ENCODE data around the gene IFRD2. TPM values are rescaled to one million over a fixed set of nuclear protein-coding genes. Genes with fewer than 3 reads are reported as not detected.
"Not testable (repeated sequence)": the region's sequence is repeated elsewhere in the genome, so short reads cannot be mapped to it uniquely, and the experiment has no call there.

Gene IFRD2
- total and polyA plus RNA-seq, 9 donors: 36.9 to 68.1 (median 59.9) TPM

- peaks cover 13% of the 10 kb centered on the region for H3K36me3 ChIP-seq (ENCODE audit: control insufficient read depth, insufficient read depth, low read length)
Observed at GRCh38 chr3:50268276-50268675, 24.0 kb downstream of the IFRD2 start.

GRCh38 chr3:50267280-50267913, 24.8 kb downstream of the IFRD2 start:
- Histone ChIP-seq H3K36me3 (ENCODE audit: control insufficient read depth, insufficient read depth, low read length) (peaks cover 16% of the 10 kb centered on the region), H3K4me1 (ENCODE audit: control insufficient read depth, insufficient read depth, low read length) (peaks cover 94% of the 10 kb centered on the region), H3K9me3 (replicated peaks; ENCODE audit: control insufficient read depth, low read depth, low read length) (no peaks in the 10 kb centered on the region), H3K27ac (ENCODE audit: low read length) (peak overlapping the region; percentile 96), H3K4me3 (ENCODE audit: low read length) (peak overlapping the region; percentile 31), H3K27me3 (ENCODE audit: control insufficient read depth, insufficient read depth, low read length) (no peaks in the 10 kb centered on the region)
- WGBS (ENCODE audit: insufficient coverage): 2% methylated on average over 17 of the region's 22 CpGs
- DNase-seq: peak; percentile 84

More at GRCh38 chr3:50268276-50268675, 24.0 kb downstream of the IFRD2 start:
- 53% methylated on average over 2 of the region's 3 CpGs for WGBS (ENCODE audit: insufficient coverage)
- H3K4me1 ChIP-seq (ENCODE audit: control insufficient read depth, insufficient read depth, low read length): peaks cover 90% of the 10 kb centered on the region
- peak overlapping the region; percentile 96 for H3K27ac ChIP-seq (ENCODE audit: low read length)
- no peaks in the 10 kb centered on the region for H3K9me3 ChIP-seq (replicated peaks; ENCODE audit: control insufficient read depth, low read depth, low read length)
- H3K27me3 ChIP-seq (ENCODE audit: control insufficient read depth, insufficient read depth, low read length): peaks cover 4% of the 10 kb centered on the region
- no peak for DNase-seq
- peak overlapping the region; percentile 31 for H3K4me3 ChIP-seq (ENCODE audit: low read length)

- Histone ChIP-seq H3K4me3 (ENCODE audit: low read length) (peak overlapping the region; percentile 31), H3K9me3 (replicated peaks; ENCODE audit: control insufficient read depth, low read depth, low read length) (no peaks in the 10 kb centered on the region), H3K4me1 (ENCODE audit: control insufficient read depth, insufficient read depth, low read length) (peaks cover 97% of the 10 kb centered on the region), H3K27ac (ENCODE audit: low read length) (peak overlapping the region; percentile 96), H3K36me3 (ENCODE audit: control insufficient read depth, insufficient read depth, low read length) (peaks cover 16% of the 10 kb centered on the region), H3K27me3 (ENCODE audit: control insufficient read depth, insufficient read depth, low read length) (no peaks in the 10 kb centered on the region)
- DNase-seq: no peak
- no CpG with 5 or more reads among the region's 7 CpGs for WGBS (ENCODE audit: insufficient coverage)
Observed at GRCh38 chr3:50266836-50267235, 25.4 kb downstream of the IFRD2 start.

GRCh38 chr3:50266017-50266416, 26.2 kb downstream of the IFRD2 start:
- H3K27ac ChIP-seq (ENCODE audit: low read length): peak overlapping the region; percentile 96
- 66% methylated on average over 6 of the region's 6 CpGs for WGBS (ENCODE audit: insufficient coverage)
- H3K4me1 ChIP-seq (ENCODE audit: control insufficient read depth, insufficient read depth, low read length): peaks cover 97% of the 10 kb centered on the region

GRCh38 chr3:50265571-50265970, 26.7 kb downstream of the IFRD2 start:
- DNase-seq: no peak
- Histone ChIP-seq H3K27ac (ENCODE audit: low read length) (peak overlapping the region; percentile 96), H3K4me1 (ENCODE audit: control insufficient read depth, insufficient read depth, low read length) (peaks cover 97% of the 10 kb centered on the region), H3K36me3 (ENCODE audit: control insufficient read depth, insufficient read depth, low read length) (peaks cover 5% of the 10 kb centered on the region), H3K9me3 (replicated peaks; ENCODE audit: control insufficient read depth, low read depth, low read length) (no peaks in the 10 kb centered on the region), H3K27me3 (ENCODE audit: control insufficient read depth, insufficient read depth, low read length) (no peaks in the 10 kb centered on the region), H3K4me3 (ENCODE audit: low read length) (no peak overlapping the region)
- WGBS (ENCODE audit: insufficient coverage): 50% methylated on average over 1 of the region's 1 CpG

More at GRCh38 chr3:50266017-50266416, 26.2 kb downstream of the IFRD2 start:
- Histone ChIP-seq H3K9me3 (replicated peaks; ENCODE audit: control insufficient read depth, low read depth, low read length) (no peaks in the 10 kb centered on the region), H3K4me3 (ENCODE audit: low read length) (no peak overlapping the region), H3K27me3 (ENCODE audit: control insufficient read depth, insufficient read depth, low read length) (no peaks in the 10 kb centered on the region), H3K36me3 (ENCODE audit: control insufficient read depth, insufficient read depth, low read length) (peaks cover 8% of the 10 kb centered on the region)
- DNase-seq: peak; percentile 66

GRCh38 chr3:50264964-50265485, 27.2 kb downstream of the IFRD2 start:
- H3K4me3 ChIP-seq (ENCODE audit: low read length): no peak overlapping the region
- no peaks in the 10 kb centered on the region for H3K9me3 ChIP-seq (replicated peaks; ENCODE audit: control insufficient read depth, low read depth, low read length)
- peak overlapping the region; percentile 96 for H3K27ac ChIP-seq (ENCODE audit: low read length)
- H3K36me3 ChIP-seq (ENCODE audit: control insufficient read depth, insufficient read depth, low read length): peaks cover 5% of the 10 kb centered on the region
- WGBS (ENCODE audit: insufficient coverage): 33% methylated on average over 3 of the region's 7 CpGs
- no peaks in the 10 kb centered on the region for H3K27me3 ChIP-seq (ENCODE audit: control insufficient read depth, insufficient read depth, low read length)
- DNase-seq: peak; percentile 68
- H3K4me1 ChIP-seq (ENCODE audit: control insufficient read depth, insufficient read depth, low read length): peaks cover 96% of the 10 kb centered on the region

- Histone ChIP-seq H3K4me3 (ENCODE audit: low read length) (no peak overlapping the region), H3K4me1 (ENCODE audit: control insufficient read depth, insufficient read depth, low read length) (peaks cover 94% of the 10 kb centered on the region), H3K27me3 (ENCODE audit: control insufficient read depth, insufficient read depth, low read length) (no peaks in the 10 kb centered on the region), H3K36me3 (ENCODE audit: control insufficient read depth, insufficient read depth, low read length) (peaks cover 5% of the 10 kb centered on the region), H3K9me3 (replicated peaks; ENCODE audit: control insufficient read depth, low read depth, low read length) (no peaks in the 10 kb centered on the region), H3K27ac (ENCODE audit: low read length) (peak overlapping the region; percentile 96)
- WGBS (ENCODE audit: insufficient coverage): 11% methylated on average over 3 of the region's 7 CpGs
- DNase-seq: peak; percentile 98
Observed at GRCh38 chr3:50264383-50264963, 27.8 kb downstream of the IFRD2 start.

- Histone ChIP-seq H3K27ac (ENCODE audit: low read length) (peak overlapping the region; percentile 96), H3K27me3 (ENCODE audit: control insufficient read depth, insufficient read depth, low read length) (no peaks in the 10 kb centered on the region), H3K4me1 (ENCODE audit: control insufficient read depth, insufficient read depth, low read length) (peaks cover 94% of the 10 kb centered on the region), H3K36me3 (ENCODE audit: control insufficient read depth, insufficient read depth, low read length) (peaks cover 12% of the 10 kb centered on the region), H3K4me3 (ENCODE audit: low read length) (no peak overlapping the region), H3K9me3 (replicated peaks; ENCODE audit: control insufficient read depth, low read depth, low read length) (no peaks in the 10 kb centered on the region)
- WGBS (ENCODE audit: insufficient coverage): 59% methylated on average over 3 of the region's 6 CpGs
- DNase-seq: no peak
Observed at GRCh38 chr3:50263478-50264382, 28.5 kb downstream of the IFRD2 start.

- H3K36me3 ChIP-seq (ENCODE audit: control insufficient read depth, insufficient read depth, low read length): peaks cover 21% of the 10 kb centered on the region
- H3K27me3 ChIP-seq (ENCODE audit: control insufficient read depth, insufficient read depth, low read length): no peaks in the 10 kb centered on the region
- H3K4me1 ChIP-seq (ENCODE audit: control insufficient read depth, insufficient read depth, low read length): peaks cover 92% of the 10 kb centered on the region
- H3K9me3 ChIP-seq (replicated peaks; ENCODE audit: control insufficient read depth, low read depth, low read length): no peaks in the 10 kb centered on the region
- H3K4me3 ChIP-seq (ENCODE audit: low read length): no peak overlapping the region
- peak overlapping the region; percentile 61 for H3K27ac ChIP-seq (ENCODE audit: low read length)
- DNase-seq: no peak
- WGBS (ENCODE audit: insufficient coverage): 64% methylated on average over 2 of the region's 7 CpGs
Observed at GRCh38 chr3:50262778-50263177, 29.5 kb downstream of the IFRD2 start.

GRCh38 chr3:50262200-50262599, 30.0 kb downstream of the IFRD2 start:
- H3K4me3 ChIP-seq (ENCODE audit: low read length); H3K9me3 ChIP-seq (replicated peaks; ENCODE audit: control insufficient read depth, low read depth, low read length); H3K27me3 ChIP-seq (ENCODE audit: control insufficient read depth, insufficient read depth, low read length); DNase-seq: not testable (repeated sequence)
- H3K4me1 ChIP-seq (ENCODE audit: control insufficient read depth, insufficient read depth, low read length): peaks cover 91% of the 10 kb centered on the region
- H3K27ac ChIP-seq (ENCODE audit: low read length): peak overlapping the region; percentile 99
- H3K36me3 ChIP-seq (ENCODE audit: control insufficient read depth, insufficient read depth, low read length): peaks cover 27% of the 10 kb centered on the region
- no CpG with 5 or more reads among the region's 4 CpGs for WGBS (ENCODE audit: insufficient coverage)
